H1 (cell line): ENCODE measurements around the gene ARAP3. TPM values are rescaled to one million over a fixed set of nuclear protein-coding genes. Genes with fewer than 3 reads are reported as not detected.

Source experiments
- ATF2 ChIP-seq: IDR thresholded peaks from 2 replicates; pipeline ENCODE4 v1.6.1; 2012; ENCODE audit warnings: low read length, inconsistent platforms
- CHD1 ChIP-seq: IDR thresholded peaks from 2 replicates; pipeline ENCODE4 v1.6.1; 2012; ENCODE audit warnings: low read depth, low read length, improper control_type of control experiment
- EP300 ChIP-seq, 2 experiments: IDR thresholded peaks; 1 replicate in 1 of 2; 2 replicates in 1 of 2; pipeline ENCODE4 v1.6.1; 2011 to 2012; ENCODE audit warnings: low read depth in 2 of 2, low read length in 2 of 2, mild to moderate bottlenecking in 2 of 2, borderline replicate concordance in 1 of 2, inconsistent platforms in 1 of 2, moderate library complexity in 1 of 2
- GABPA ChIP-seq: IDR thresholded peaks from 2 replicates; pipeline ENCODE4 v1.6.1; 2011; ENCODE audit warnings: mild to moderate bottlenecking, low read length, moderate library complexity, borderline replicate concordance; ENCODE audit not compliant: insufficient read depth
- MAFK ChIP-seq: IDR thresholded peaks from 2 replicates; pipeline ENCODE4 v1.6.1; 2012; ENCODE audit warnings: low read depth, mild to moderate bottlenecking, improper control_type of control experiment, low read length
- PHF8 ChIP-seq: fragments of 200-600 bp; sonication (generic); conservative IDR thresholded peaks from 2 replicates; pipeline ENCODE4 v1.7.1; 2012; ENCODE audit warnings: low read depth, mild to moderate bottlenecking, inconsistent platforms, low read length, moderate library complexity
- POLR2A ChIP-seq, 2 experiments: IDR thresholded peaks; 1 replicate in 1 of 2; 2 replicates in 1 of 2; pipeline ENCODE4 v1.6.1; 2011; ENCODE audit warnings: low read depth in 2 of 2, low read length in 2 of 2, mild to moderate bottlenecking in 2 of 2; ENCODE audit errors: control extremely low read depth in 1 of 2
- SAP30 ChIP-seq: fragments of 300-600 bp; sonication (generic); IDR thresholded peaks from 2 replicates; pipeline ENCODE4 v1.7.1; 2012; ENCODE audit warnings: low read length, moderate library complexity, mild to moderate bottlenecking, inconsistent platforms; ENCODE audit not compliant: insufficient read depth, insufficient replicate concordance
- SIRT6 ChIP-seq: IDR thresholded peaks from one replicate; pipeline ENCODE4 v1.7.1; 2012; ENCODE audit warnings: low read length, inconsistent platforms
- TCF12 ChIP-seq: IDR thresholded peaks from 2 replicates; pipeline ENCODE4 v1.6.1; 2011; ENCODE audit warnings: low read depth, mild to moderate bottlenecking, low read length
- TEAD4 ChIP-seq: IDR thresholded peaks from 2 replicates; pipeline ENCODE4 v1.6.1; 2012; ENCODE audit warnings: low read depth, low read length, inconsistent platforms, mixed read lengths
- polyA plus RNA-seq, 7 experiments: library from polyadenylated mRNA; depleted of rRNA in 3 of 7; stranded (reverse) in 5 of 7; unstranded in 2 of 7; fragments of >200 nt in 5 of 7; fragments of 200-250 nt in 2 of 7; gene quantifications; 1 replicate in 5 of 7; 2 replicates in 1 of 7; 4 replicates in 1 of 7; pipeline versions ENCODE4 v1.2.1 to v1.2.3, GENCODE V29; 2011 to 2013; ENCODE audit warnings: missing spikeins in 2 of 7, mixed read lengths in 2 of 7
- total RNA-seq: library from RNA; stranded (reverse); fragmentation: NEBNext Ultra II Directional; extraction: Animal tissue kit (Norgen Biotek cat#: 25700); gene quantifications from 2 replicates; pipeline ENCODE4 v1.2.1, GENCODE V29; 2021

The ARAP3 gene
- total and polyA plus RNA-seq, 2 of the 8 experiments (the other 6 are each of a cell fraction or from before 2014, with no cell fraction given): 14.4 to 48.6 TPM

- no peak for TF ChIP-seq SAP30
- no peak for TF ChIP-seq MAFK
- TF ChIP-seq EP300 (IDR thresholded peaks at IDR 0.05; ENCODE audit: borderline replicate concordance in 1 of 2, low read depth in 2 of 2, low read length in 2 of 2): no peak
- no peak for TF ChIP-seq PHF8
- TF ChIP-seq CHD1: no peak
- no peak for TF ChIP-seq GABPA
- TF ChIP-seq POLR2A (IDR thresholded peaks at IDR 0.05; ENCODE audit: control extremely low read depth in 1 of 2, low read depth in 2 of 2, low read length in 2 of 2): peak in 1 of 2 experiments; percentile 44; a peak in 1 of 3 replicates
- no peak for TF ChIP-seq TCF12
- no peak for TF ChIP-seq ATF2
- peak; percentile 71; the same call in 1 of the 2 replicates for TF ChIP-seq TEAD4
- TF ChIP-seq SIRT6: no peak
- TF ChIP-seq, all 59 proteins: peak for 9
These were observed 63.8 kb downstream of the ARAP3 start (continued) for GRCh38 chr5:141618030-141618803.
